D721Med (cell line): ENCODE results near the gene XYLT1.

Experiments used
- DNase-seq: peaks from one replicate; pipeline ENCODE4 v3.0.0; 2011; ENCODE audit warnings: low spot score; ENCODE audit not compliant: insufficient read length
- FAIRE-seq: peaks from 2 replicates; lab custom pipeline; 2011; peaks lifted over from hg19 to GRCh38; lab: Jason Lieb, UNC
- TF ChIP-seq, protein P1 (sequence below): IDR thresholded peaks from 2 replicates; pipeline ENCODE4 v1.5.1; 2012; ENCODE audit warnings: mild to moderate bottlenecking, control low read depth; ENCODE audit not compliant: insufficient read depth; ENCODE audit errors: missing control alignments

XYLT1 gene

DNA sequence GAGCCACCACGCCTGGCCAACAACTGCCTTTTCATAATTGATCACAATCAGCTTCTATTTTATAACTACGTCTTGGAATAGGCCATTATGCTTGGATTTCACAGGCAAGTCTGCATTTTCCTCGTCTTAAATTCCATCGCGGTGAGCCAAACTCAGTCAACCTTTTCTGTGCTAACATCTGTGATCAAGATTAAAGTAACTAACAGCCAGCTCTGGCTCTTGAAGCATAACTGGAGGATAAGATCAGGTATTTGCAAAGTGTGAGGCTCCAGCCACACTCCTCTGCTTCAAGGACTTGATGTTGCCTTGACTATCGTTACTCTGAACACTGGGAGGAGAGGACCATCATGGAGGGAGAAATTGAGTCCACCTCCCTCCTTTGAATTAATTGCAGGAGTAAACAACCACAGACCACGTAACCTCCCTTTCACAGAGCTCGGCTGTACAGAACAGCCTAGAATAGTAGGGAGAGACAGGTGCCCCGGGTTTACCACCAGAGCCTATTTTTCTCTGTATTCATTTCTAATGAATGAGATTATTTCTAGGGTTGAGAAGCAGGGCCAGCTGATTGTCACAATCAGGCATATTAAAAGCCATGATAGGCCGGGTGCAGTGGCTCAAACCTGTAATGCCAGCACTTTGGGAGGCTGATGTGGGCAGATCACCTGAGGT is 143.0 kb downstream of the XYLT1 start:
- TF ChIP-seq, protein P1, sequence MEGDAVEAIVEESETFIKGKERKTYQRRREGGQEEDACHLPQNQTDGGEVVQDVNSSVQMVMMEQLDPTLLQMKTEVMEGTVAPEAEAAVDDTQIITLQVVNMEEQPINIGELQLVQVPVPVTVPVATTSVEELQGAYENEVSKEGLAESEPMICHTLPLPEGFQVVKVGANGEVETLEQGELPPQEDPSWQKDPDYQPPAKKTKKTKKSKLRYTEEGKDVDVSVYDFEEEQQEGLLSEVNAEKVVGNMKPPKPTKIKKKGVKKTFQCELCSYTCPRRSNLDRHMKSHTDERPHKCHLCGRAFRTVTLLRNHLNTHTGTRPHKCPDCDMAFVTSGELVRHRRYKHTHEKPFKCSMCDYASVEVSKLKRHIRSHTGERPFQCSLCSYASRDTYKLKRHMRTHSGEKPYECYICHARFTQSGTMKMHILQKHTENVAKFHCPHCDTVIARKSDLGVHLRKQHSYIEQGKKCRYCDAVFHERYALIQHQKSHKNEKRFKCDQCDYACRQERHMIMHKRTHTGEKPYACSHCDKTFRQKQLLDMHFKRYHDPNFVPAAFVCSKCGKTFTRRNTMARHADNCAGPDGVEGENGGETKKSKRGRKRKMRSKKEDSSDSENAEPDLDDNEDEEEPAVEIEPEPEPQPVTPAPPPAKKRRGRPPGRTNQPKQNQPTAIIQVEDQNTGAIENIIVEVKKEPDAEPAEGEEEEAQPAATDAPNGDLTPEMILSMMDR, result no peak
- FAIRE-seq (no peak), DNase-seq (no peak)

DNA sequence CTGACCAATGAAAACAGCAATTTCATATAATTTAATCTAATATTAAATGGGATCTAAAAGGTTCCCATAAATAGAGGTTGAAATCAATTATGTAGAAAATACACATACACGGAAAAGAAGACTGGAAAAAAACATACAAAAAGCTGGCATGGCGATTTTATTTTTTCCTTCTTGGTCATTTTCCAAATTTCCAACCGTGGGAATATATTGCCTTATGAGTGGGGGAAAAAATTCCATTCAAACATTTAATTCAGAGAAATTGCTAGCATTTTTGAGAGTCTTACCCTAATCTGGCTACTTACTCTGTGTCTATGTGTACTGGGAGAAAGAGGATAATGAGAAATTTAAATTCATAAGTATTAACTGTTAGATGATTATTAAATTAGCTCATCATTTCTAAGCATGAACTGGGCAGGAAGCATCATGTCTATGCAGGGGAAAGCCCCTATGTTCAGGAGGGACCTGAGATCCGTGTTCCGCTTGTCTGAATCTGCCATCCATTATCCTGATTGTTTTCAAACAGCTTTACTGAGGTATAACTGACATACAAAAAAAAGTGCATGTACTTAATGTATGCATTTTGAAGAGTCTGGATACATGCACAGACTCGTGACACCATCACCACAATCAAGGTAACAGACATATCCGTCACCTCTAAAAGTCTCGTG is 145.2 kb downstream of the XYLT1 start:
- no peak for FAIRE-seq
- no peak for DNase-seq
- TF ChIP-seq, protein P1, result no peak

DNA sequence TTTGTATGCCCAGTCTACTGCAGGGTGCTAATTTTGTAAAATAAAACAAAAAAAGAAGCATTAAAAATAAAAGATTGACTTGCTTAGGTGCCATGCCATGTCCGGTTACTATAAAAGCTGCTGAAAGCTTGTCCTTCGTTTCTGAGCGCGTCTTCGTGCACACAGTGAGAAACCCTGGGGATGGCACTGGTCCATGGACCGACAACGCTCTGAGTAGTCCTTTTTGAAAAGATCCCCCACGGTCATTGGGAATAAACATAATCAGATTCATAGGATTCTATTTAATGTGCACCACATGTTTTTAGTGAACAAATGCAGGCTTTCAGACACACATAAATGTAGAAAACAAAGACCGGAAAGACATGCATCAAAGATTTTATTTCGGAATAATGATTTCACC is 146.3 kb downstream of the XYLT1 start:
- TF ChIP-seq, protein P1, result no peak
- FAIRE-seq, result no peak
- no peak for DNase-seq

DNA sequence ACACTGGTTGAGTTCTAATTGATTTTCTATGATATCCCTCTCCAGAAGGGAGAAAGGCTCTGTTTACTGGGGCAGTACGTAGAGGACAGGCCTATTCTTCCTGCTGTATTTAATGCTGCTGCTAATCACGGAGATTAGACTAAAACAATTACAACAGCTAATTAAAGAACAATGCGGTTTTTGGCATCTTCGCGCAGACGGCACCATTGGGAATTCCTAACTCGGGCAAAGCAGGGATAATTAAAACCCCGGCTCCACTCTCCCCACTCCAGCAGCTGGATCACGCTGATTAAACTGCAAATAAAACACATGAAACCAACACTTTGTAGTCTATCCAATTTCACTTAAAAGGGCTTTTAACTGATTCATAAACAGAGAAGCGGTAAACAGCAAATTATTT is 147.6 kb downstream of the XYLT1 start:
- DNase-seq (peak; percentile 27), FAIRE-seq (no peak)
- TF ChIP-seq, protein P1, result no peak

DNA sequence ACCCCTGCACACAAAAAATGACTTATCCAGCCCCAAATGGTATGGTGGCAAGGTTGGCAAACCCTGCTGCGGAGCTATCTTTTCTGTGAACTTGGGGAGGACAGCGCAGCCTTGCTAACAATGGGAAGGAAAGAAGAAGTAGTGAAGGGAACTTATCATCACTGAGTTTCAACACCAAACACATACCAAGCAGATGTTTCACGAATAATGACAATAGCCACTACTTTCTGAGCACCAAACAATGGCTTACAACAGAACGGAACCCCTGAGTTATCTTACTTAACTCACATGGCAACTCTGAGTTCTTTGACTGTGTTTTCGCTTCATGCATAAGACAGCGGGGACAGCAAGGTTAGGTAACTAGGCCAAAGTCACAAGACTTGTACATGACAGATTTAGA is 148.9 kb downstream of the XYLT1 start:
- FAIRE-seq, result no peak
- DNase-seq, result no peak
- TF ChIP-seq, protein P1, result no peak

DNA sequence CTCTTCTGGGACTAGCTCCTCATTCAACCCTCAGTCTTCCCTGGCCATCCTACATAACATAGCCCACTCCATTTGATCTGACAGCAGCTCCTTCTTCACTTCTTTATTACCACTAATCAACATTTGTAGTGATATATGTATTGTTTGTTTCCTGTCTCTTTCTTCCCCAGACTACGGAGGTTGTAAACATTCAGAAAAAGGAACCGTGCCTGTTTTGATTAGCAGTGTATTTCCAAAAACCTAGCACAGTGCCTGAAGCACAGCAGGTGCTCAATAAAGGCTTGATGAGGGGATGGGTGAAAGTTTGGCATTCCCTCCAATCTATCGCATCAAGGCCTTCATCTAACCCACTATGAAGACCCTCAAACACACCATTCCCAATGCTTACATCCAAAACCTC is 150.8 kb downstream of the XYLT1 start:
- TF ChIP-seq, protein P1, result no peak
- DNase-seq, result no peak
- FAIRE-seq, result no peak

DNA sequence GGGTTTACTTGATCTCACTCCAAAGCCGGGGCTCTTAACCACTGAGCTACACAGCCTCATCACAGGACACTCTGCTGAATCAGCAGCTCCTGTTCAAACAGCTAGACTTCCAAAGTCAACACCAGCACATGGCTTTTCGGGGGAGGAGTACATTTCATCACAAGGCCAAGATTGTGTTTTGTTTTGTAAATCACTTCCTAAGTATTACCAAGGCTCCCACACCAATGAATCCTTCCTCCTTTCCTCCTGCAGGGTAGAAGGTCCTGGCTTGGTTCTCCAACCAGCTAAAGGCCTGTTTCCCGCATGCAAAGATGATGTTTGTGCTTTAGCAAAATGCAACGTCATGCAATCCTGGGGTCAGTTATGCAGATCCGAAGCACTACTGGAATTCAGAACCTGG is 152.5 kb downstream of the XYLT1 start:
- no peak for DNase-seq
- TF ChIP-seq, protein P1, result no peak
- no peak for FAIRE-seq
